ENCODE measurements around the gene HS6ST3.

HS6ST3 gene

DNA sequence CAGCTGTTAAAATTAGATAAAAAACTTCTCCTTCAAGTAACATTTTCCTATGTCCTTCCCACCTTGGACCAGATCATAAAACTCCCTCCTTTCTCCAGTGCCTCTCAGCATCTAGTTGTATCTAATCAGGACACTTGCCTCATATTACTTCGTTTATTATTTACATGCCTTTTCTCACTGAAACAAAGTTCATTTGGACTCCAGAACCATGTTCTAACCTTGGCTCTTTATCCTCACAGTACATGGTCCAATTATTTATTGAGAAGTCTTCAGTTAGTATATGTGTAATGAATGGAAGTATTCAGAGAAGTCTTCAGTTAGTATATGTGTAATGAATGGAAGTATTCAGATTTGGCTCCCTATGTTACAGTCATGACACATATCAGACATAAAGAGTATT lies 561.7 kb downstream of the HS6ST3 start:
- no peak for DNase-seq (ENCODE audit: low read depth in 2 of 2)

DNA sequence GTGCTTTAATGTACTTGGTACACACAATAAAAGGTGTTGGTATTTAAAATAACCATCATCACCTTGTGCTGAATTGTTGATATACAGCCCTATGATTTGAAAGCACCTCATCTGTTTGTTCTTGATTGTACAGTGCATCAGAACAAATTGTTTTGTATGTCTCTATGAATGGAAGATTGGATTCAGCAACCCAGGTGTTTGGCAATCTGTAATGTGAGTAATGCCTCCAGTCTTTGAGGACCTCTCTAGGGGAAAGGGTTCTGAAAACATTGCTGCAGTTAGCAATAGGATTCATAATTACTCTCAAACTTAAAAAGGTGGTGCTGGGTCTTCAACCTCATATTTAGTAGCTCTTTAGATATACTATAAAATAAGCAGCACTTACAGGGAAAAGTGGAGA lies 562.6 kb downstream of the HS6ST3 start:
- no peak for DNase-seq (ENCODE audit: low read depth in 2 of 2)

DNA sequence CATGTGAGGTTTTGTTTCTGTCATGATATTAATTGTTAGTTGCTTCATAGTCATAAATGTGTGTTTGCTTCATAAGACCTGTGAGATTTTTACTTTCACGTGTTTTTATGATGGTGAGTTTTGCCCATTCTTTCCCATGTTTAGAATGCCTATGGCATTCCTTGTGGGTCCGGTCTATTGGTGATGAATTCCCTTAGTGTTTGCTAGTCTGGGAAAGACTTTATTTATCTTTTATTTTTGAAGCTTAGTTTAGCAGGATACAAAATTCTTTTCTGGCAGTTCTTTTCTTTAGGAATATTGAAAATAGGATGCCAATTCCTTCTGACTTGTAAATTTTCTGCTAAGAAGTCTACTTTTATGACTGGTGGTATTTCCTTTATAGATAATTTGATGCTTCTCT lies 571.7 kb downstream of the HS6ST3 start:
- no peak for DNase-seq (ENCODE audit: low read depth in 2 of 2)

DNA sequence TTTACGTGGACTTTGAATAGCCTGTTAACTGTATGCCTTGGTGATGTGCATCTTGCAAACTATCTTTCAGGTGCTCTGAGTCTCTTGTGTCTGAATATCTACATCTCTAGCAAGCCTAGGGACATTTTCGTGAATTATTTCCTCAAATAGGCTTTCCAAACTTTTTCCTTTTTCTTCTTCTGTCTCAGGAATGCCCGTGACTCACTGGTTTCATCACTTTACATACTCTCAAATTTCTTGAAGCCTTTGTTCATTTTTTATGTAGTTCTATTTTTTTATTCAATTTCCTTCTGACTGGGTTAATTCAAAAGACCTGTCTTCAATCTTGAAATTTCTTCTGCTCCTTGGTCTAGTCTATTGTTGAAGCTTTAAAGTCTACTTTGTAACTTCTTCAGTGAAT lies 572.1 kb downstream of the HS6ST3 start:
- DNase-seq (ENCODE audit: low read depth in 2 of 2), result no peak

DNA sequence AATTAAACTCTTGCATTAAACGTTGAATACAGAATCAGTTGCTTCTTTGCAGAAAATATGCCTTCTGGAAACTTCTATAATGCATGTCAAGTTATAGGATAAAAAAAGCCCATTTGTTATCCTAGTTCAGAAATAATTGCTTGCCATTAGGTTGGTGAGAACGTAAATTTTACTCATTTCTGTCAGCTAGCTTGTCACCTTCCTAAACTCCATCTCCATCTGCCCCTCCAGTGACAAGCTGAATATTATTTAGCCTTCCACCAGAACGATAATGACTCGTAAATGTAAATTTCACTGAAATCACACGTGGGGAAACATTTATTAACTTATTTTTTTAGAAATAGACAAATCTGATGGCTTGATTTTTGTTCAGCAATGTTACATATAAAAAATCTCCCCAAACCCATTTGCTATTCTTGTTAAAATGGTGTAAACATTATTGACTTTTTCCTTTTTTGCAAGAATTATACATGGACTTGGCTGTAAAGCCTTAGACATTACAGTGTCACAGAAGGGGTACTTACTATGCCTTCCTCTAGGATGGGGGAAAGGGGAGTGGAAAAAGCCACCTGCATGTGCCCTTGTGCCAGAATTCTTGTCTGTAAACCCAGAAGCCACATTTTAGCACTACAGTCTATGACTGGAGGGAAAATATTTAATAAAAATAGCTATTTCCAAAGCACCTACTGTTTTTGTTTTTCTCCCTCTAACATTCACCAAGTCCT lies 577.5 kb downstream of the HS6ST3 start:
- DNase-seq (ENCODE audit: low read depth in 2 of 2), result no peak

DNA sequence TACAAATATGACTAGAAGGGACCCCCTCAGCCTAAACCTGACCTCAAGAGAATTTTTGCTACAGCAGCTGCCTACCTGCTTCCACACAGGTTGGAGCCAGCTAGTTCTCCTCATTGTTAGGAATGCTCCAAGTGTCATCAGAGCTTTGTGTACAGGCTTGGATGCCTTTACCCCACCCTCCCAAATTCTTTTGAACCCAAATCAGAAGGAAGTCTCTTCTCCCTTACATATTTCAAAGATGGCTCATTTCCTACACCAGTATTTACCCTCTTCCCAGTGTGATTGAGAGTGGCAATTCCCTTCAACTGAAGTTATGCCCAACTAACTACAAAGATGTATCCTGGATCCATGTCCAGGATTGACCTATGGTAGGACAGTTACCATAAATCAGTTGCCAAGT lies 581.2 kb downstream of the HS6ST3 start:
- no peak for DNase-seq (ENCODE audit: low read depth in 2 of 2)

DNA sequence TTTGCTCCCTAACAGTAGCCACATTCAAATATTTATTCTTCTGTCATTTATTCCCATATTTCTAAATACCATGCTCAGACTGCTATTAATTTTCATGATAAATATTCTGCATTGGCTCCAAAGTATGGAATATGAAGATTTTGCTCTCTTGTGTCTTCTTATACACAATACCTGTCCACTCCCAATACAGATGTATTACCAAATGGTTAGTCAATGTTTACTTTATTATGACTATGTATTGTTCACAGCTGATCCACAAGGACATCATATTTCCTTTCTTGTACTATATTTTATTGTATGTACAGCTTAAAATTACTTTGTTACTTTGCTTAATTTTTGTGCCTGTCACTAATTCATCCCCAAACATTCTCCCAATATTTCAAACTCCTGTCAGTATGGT lies 582.1 kb downstream of the HS6ST3 start:
- no peak for DNase-seq (ENCODE audit: low read depth in 2 of 2)

DNA sequence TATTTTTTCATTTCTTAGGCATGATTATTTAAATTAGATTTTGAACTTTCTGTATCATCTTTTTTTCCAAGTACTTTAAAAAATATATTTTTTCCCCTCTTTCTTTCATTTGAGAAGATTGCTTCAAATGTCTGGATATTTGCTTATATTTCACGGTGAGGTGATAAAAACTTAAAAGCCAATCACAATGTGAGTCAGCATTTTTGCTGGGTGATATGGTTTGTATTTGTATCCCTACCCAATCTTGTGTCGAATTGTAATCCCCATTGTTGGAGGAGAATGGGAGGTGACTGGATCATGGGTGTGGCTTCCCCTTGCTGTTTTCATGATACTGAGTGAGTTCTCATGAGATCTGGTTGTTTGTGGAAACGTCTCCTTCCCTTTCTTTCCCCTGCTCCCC lies 583.9 kb downstream of the HS6ST3 start:
- DNase-seq (ENCODE audit: low read depth in 2 of 2), result no peak

DNA sequence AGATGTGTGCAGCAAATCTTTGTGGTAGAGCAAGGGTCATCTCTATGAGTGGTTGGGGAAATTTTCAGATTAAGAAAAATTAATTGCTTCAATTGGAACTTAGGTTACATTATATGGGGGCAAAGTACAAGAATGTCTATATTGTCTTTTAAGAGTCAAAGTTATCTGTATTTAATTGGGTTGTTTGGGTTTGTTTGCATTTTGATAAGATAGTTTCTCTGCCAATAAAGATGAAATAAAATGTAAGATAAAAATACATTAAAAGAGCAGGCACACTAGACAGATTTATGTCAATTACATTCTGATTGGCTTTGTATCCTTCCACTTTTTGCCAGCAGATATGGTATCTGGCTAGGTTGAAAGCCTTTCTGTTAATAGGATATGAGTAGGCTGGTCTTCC lies 587.1 kb downstream of the HS6ST3 start:
- DNase-seq (ENCODE audit: low read depth in 2 of 2), result no peak

DNA sequence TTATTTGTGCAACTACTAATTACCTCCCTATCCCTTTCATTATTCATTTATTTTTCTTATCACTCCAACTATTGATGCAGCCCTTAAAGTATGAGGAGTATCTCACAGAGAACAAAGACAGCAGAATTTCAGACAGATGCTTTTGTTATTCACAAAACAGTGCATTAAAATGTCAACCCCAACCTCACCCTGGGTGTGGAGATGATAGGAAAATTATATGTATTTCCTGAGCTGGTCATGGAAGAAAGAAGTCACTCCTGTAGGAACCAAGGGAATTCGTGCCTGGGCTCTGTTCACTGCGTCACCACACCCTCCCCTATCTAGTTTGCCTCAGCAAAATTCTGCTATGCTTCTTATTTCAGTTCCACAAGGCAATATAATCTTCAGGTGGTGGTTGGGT lies 588.9 kb downstream of the HS6ST3 start:
- DNase-seq (ENCODE audit: low read depth in 2 of 2), result no peak

DNA sequence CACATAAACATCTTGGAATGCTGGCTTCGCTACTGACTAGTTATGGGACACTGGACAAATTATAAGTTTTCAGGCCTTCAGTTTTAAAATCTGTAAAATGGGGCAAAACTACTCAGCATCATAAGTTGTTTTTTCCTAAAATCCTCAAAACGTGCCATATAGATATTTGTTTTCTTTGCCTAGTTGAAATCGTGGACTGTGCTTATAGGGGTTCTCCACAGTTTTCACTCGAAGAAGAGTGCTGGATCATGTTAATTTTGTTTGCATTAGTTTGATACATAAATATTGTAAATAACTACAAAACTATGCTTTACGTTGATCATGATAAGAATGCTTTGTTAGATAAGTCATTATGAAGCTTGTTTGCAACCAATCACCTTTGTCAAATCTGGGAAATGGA lies 591.0 kb downstream of the HS6ST3 start:
- DNase-seq (ENCODE audit: low read depth in 2 of 2), result no peak

DNA sequence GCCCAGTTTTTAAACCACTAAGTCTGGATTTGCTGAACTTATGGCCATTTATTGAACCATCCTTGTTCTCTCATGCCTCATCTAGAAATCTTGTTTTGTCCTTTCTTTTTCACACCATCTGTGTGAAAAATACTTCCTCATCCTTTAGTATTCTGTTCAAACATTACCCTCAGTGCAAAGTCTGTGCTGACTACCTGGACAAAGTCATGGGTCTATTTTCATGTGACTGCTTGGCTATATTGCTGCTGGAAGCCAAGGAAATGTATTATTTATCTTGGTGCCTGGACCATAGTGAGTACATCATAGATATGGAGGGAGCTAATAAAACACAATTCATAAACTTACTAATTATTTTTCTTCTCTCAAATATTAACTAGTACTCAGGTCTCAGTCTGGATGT lies 591.9 kb downstream of the HS6ST3 start:
- no peak for DNase-seq (ENCODE audit: low read depth in 2 of 2)

DNA sequence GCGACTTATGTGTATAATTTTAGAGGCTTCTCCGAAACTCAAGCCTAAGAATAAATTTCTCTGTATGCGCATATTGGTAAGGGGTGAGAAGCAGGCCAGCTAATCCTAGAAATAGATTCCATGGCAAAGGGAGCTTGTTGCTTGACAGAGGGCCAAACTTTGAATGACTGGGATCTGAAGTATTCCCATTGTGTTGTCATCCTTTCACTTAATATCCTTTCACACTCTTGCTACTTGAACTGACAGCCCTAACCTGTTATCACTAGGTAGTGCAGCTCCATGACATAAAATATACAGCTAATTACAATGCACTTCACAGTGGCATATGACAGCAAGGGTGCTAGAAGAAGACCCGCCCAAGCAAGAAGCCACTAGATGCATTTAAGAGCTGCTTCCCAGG lies 594.6 kb downstream of the HS6ST3 start:
- DNase-seq (ENCODE audit: low read depth in 2 of 2), result no peak

DNA sequence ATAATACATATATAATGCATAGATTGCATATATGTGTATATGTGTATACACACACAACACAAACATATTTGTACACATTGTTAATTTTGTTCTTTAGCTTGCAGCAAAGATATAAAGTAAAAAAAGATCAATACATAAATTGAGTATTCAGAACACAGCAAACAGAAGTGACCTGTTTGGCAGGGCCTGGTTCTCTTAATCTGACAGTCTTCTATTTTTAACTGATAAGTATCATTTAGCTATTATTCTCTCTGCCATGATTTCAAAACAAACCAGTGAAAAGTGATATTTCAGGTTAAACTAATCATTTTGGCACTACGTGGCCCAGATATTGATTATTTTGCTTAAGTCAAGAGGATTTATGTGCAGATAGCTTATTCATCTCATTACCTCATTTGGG lies 595.0 kb downstream of the HS6ST3 start:
- DNase-seq (ENCODE audit: low read depth in 2 of 2), result no peak

DNA sequence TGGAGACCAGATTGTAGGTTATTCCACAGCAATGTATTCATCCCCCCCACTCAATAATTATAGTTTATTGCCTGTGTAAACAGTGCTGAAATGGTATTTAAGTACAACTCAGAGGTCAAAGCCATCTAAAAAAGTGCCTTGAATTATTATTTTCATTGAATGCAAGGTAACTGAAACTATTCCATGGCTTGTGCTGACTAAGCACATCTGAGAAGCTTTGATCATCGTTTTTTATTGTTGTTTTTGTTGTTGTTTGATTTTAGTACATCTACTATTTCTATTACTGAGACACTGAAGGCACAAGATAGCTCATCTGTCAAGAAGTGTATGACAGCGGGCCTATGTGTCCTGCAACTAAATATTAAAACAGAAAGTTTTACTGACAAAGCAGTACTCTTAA lies 596.4 kb downstream of the HS6ST3 start:
- DNase-seq (ENCODE audit: low read depth in 2 of 2), result no peak

DNA sequence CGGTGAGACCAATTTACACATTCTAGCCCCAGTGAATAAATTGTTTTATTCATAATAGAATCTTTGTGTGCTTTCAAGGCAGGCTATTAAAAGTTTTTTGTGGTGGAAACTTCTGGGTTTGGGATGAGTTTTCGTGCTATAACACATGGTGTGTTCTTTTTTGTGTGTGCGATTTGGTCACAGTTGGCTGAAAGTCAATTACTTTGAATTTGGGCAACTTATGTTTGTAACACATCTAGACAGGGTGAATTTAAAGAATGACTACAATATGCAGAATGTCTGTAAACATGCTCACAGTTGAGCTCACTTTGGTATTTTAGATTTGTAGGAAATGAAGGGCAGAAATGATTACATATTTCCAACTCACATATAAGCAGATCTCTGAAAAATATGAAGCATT lies 597.3 kb downstream of the HS6ST3 start:
- no peak for DNase-seq (ENCODE audit: low read depth in 2 of 2)

DNA sequence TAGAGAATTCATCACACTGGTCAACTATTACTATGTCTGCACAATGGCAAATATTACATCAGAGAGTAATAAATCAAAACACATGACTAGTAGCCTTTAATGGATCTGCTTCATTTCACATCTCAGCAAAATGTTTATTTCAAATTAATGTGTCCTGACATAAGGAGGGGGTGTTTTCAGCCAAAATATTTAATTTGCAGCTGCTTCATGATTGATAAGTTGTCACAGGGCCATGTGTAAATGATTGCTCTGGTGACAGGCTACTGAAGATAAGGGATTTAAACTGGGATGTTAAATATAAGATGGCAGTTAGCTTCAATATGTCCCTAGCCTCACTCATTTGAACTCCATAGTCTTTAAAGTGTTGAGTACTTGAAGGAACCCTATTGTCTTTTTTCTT lies 601.1 kb downstream of the HS6ST3 start:
- DNase-seq (ENCODE audit: low read depth in 2 of 2), result no peak

DNA sequence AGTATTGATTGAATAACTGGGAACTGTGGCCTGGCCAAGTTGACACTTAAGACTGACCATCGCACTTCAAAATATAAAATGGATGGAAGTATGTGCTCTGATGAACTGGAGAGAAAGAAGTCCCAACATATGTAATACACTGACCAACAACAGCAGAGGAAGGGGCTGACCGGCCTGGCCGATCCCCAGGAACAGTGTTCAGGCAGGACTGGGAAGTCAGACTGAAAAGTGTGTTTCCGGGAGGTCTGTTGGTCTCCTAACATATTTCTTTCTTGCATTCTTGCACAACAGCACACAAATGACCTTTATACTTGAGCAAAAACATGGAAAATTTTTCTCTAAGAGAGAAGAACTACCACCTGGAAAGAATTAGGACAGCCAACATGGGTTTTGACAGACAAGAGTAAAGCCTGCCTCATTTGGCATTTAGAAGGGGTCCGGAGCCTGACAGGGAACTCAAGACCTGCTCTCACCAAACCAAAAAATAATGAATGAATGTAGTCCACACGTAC lies 606.5 kb downstream of the HS6ST3 start:
- no peak for DNase-seq (ENCODE audit: low read depth in 2 of 2)

DNA sequence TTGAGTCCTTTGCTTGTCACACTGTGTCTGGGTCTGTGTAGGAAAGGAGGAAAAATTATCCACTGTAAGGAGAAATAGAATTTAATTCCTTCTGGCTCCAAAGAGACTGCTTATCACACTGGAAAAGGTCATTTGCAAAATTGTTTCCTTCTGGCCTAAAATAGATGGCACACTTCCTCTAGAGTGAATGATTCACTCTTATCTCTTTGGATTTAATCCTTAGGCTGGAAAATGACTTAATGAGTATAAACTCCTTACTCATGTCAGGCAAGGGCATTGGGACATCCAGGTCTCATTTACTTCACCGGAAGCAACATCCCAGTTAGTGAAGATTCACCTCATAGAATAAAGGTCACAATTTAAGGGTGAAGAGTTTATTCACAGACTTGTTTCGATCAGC lies 610.8 kb downstream of the HS6ST3 start:
- no peak for DNase-seq (ENCODE audit: low read depth in 2 of 2)

DNA sequence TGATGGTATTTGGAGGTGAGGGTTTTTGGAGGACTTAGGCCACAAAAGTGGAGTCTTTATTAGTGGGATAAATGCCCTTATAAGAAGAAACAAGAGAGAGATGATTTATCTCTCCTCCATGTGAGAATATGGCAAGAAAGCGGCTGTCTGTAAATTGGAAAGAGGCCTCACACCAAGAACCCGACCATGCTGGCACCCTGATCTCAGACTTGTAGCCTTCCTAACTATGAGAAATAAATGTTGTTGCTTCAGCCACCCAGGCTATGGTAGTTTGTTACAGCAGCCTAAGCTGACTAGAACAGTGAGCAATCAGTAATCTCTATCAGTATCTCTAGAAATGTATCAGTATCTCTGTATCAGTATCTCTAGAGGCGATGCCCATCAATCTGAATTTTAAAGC lies 617.2 kb downstream of the HS6ST3 start:
- DNase-seq (ENCODE audit: low read depth in 2 of 2), result no peak

DNA sequence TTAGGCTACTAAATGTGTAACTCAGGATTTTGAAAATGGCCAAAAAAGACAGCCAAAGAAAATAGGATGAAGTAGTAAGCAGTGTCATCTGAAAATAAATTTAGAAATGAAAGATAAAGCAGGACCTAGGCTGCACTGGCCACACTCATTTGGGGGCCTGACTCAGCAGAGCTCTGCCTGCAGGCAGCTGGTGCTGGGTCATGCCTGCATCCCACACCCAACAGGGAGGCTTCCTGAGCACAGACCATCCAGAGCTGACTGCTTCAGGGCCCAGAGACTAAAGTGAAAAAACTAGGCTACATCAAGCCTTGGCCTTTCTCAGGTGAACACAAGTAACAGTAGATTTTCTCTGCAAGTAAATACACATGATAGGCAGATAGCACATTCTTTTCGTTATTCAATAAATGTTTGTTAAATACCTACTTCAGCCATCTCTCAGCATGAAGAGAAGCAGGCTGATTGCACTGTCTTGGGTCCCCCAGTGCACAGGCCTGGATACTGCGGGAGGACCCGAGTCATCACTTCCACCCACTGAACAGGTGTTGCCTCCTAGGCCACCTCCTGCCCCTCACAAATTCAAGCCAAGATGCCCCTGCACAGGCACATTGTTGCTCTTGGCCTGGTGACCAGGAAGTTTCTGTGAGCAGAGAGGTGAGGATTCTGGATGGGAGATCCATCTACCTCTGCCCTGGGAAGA lies 620.4 kb downstream of the HS6ST3 start:
- DNase-seq (ENCODE audit: low read depth in 2 of 2), result no peak

DNA sequence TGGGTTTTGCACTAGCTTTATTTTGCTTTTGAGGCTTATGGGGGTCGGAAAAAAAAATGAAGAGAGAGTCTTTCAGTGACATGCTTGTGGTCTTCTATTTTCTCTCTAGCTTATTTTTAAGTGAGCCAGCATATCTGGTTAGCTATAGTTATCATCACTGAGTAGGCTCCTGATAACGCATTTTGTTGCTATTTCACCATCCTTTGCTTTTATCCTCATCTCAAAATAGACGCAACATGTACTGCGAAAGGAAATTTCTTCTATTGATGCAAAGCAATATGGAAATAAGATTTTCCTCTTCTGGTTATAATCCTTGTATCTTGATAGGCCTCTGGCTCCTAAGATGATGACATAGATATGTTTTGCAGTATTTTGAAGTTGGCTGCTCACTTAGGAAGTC lies 630.5 kb downstream of the HS6ST3 start:
- no peak for DNase-seq (ENCODE audit: low read depth in 2 of 2)

DNA sequence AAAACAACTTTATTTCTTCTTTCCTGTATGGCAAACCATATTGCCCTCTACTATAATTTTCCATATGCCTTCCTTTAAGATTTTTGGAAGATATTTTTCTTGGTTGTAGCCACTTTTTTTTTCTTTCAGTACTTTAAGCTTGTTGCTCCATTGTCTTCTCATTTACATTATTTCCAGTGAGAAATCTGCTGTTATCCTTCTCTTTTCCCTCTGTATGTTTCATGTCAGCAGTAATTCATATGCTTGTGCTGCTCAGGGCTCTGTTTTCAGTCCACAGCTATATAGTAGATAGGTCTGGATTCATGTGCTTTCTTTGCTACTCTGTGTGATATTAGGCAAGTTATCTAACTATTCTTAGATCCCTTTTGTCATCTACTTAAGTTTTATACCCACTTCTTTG lies 636.7 kb downstream of the HS6ST3 start:
- no peak for DNase-seq (ENCODE audit: low read depth in 2 of 2)

DNA sequence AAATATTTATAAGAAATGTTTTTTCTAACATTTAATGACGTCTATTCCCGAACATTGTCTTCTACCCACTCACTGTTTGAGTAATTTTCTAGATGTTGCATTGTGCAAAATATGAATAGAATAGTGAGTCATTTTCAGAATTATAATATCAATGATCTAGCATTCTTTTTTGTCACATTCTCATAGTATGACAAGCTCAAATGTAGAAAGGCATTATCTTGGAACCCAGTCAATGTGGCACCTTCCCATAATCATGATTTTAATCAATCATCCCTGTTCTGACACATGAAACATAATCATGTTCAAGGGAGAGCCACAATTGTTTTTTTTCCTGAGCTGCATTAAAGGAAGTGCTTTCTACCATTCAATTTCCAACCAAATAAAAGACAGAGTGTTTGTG lies 638.6 kb downstream of the HS6ST3 start:
- DNase-seq (ENCODE audit: low read depth in 2 of 2), result no peak

All from stimulated activated CD8-positive, alpha-beta memory T cell treated with anti-CD3 and anti-CD28 coated beads, Interleukin-2, amount 100 ng/mL, for 1 hour (primary cell).